ENCODE data around the gene DENND4A. TPM values are rescaled to one million over a fixed set of nuclear protein-coding genes. Genes with fewer than 3 reads are reported as not detected.
"Not testable (repeated sequence)": the region's sequence is repeated elsewhere in the genome, so short reads cannot be mapped to it uniquely, and the experiment has no call there.

Gene DENND4A
- total and polyA plus RNA-seq, 2 of the 4 experiments (the other 2 are of a cell fraction) = 4.1 to 17.7 TPM

GRCh38 chr15:65816008-65816407 lies 23.9 kb upstream of the DENND4A start:
- ATAC-seq (ENCODE audit: low read depth); H2BK5ac ChIP-seq (ENCODE audit: low read depth, low read length, poor library complexity, severe bottlenecking): not testable (repeated sequence)

GRCh38 chr15:65814271-65814670 lies 22.2 kb upstream of the DENND4A start:
- H3K9me3 ChIP-seq (ENCODE audit: control insufficient read depth, insufficient read depth, low read length); BruUV-seq (replicated peaks); H3K9me1 ChIP-seq (ENCODE audit: insufficient read depth, low read length); H2BK20ac ChIP-seq (ENCODE audit: low read depth, low read length); H3K79me1 ChIP-seq (ENCODE audit: low read depth in 1 of 2, low read length in 2 of 2); H3K56ac ChIP-seq (ENCODE audit: extremely low read depth, insufficient read depth, low read length); dilution Hi-C loops (cut with HindIII; ENCODE audit: low sequenced_read_pairs, unreplicated experiment); H2BK120ac ChIP-seq (ENCODE audit: low read depth, low read length); H3K4me1 ChIP-seq (ENCODE audit: control insufficient read depth, insufficient read depth, low read length); H4K91ac ChIP-seq (ENCODE audit: insufficient read depth, low read depth, low read length); H3K9ac ChIP-seq (ENCODE audit: low read depth, low read length); H2AK5ac ChIP-seq (ENCODE audit: low read depth, low read length); in situ Hi-C loops (cut with MboI; ENCODE audit: low sequenced_read_pairs); H2BK5ac ChIP-seq (ENCODE audit: low read depth, low read length, poor library complexity, severe bottlenecking); H3K4me2 ChIP-seq (ENCODE audit: low read depth, low read length); H3K36me3 ChIP-seq (ENCODE audit: control insufficient read depth, insufficient read depth, low read length); H2BK15ac ChIP-seq (ENCODE audit: low read depth, low read length); intact Hi-C loops (cut with micrococcal nuclease); ATAC-seq (ENCODE audit: low read depth); DNase-seq; H4K5ac ChIP-seq (ENCODE audit: low read depth, low read length); H3K27ac ChIP-seq (ENCODE audit: insufficient read depth, low read length); H3K18ac ChIP-seq (ENCODE audit: low read depth, low read length); POLR2A ChIA-PET (ENCODE audit: unreplicated experiment); H3K23ac ChIP-seq (ENCODE audit: low read depth, low read length); H4K8ac ChIP-seq (ENCODE audit: low read depth in 2 of 2, low read length in 2 of 2); H4K20me1 ChIP-seq (ENCODE audit: insufficient read depth, low read length); H2AK9ac ChIP-seq (replicated peaks; ENCODE audit: low read depth, low read length, poor library complexity); H3K4ac ChIP-seq (ENCODE audit: low read depth, low read length); H3K14ac ChIP-seq (replicated peaks; ENCODE audit: low read depth, low read length); H3K4me3 ChIP-seq (ENCODE audit: insufficient read depth, low read depth, low read length); H2AFZ ChIP-seq (replicated peaks; ENCODE audit: low read length, poor library complexity); H3K27me3 ChIP-seq (ENCODE audit: control insufficient read depth, insufficient read depth, low read length): not testable (repeated sequence)
- no CpG with 5 or more reads among the region's 4 CpGs for WGBS, 2 experiments (ENCODE audit: extremely low coverage in 2 of 2, insufficient read length in 1 of 2)
- CTCF ChIA-PET = interaction anchor here (1.2 kb wide), 1 partner anchor 10 kb away, joined by 5 read pairs; no protein-coding TSS in a partner anchor

More at GRCh38 chr15:65816008-65816407, 23.9 kb upstream of the DENND4A start:
- H2BK120ac ChIP-seq (ENCODE audit: low read depth, low read length); H3K4ac ChIP-seq (ENCODE audit: low read depth, low read length); H3K4me1 ChIP-seq (ENCODE audit: control insufficient read depth, insufficient read depth, low read length); H2BK15ac ChIP-seq (ENCODE audit: low read depth, low read length); H3K9me3 ChIP-seq (ENCODE audit: control insufficient read depth, insufficient read depth, low read length); H3K4me3 ChIP-seq (ENCODE audit: insufficient read depth, low read depth, low read length); H3K36me3 ChIP-seq (ENCODE audit: control insufficient read depth, insufficient read depth, low read length); H3K79me1 ChIP-seq (ENCODE audit: low read depth in 1 of 2, low read length in 2 of 2); DNase-seq; H2AK5ac ChIP-seq (ENCODE audit: low read depth, low read length); H4K5ac ChIP-seq (ENCODE audit: low read depth, low read length); H3K56ac ChIP-seq (ENCODE audit: extremely low read depth, insufficient read depth, low read length); H3K23ac ChIP-seq (ENCODE audit: low read depth, low read length); H4K8ac ChIP-seq (ENCODE audit: low read depth in 2 of 2, low read length in 2 of 2); H3K18ac ChIP-seq (ENCODE audit: low read depth, low read length); H4K20me1 ChIP-seq (ENCODE audit: insufficient read depth, low read length); H3K4me2 ChIP-seq (ENCODE audit: low read depth, low read length); in situ Hi-C loops (cut with MboI; ENCODE audit: low sequenced_read_pairs); intact Hi-C loops (cut with micrococcal nuclease); H4K91ac ChIP-seq (ENCODE audit: insufficient read depth, low read depth, low read length); H3K14ac ChIP-seq (replicated peaks; ENCODE audit: low read depth, low read length); H3K9me1 ChIP-seq (ENCODE audit: insufficient read depth, low read length); dilution Hi-C loops (cut with HindIII; ENCODE audit: low sequenced_read_pairs, unreplicated experiment); H2AK9ac ChIP-seq (replicated peaks; ENCODE audit: low read depth, low read length, poor library complexity); H3K27me3 ChIP-seq (ENCODE audit: control insufficient read depth, insufficient read depth, low read length); H2AFZ ChIP-seq (replicated peaks; ENCODE audit: low read length, poor library complexity); BruUV-seq (replicated peaks); H3K27ac ChIP-seq (ENCODE audit: insufficient read depth, low read length); H3K9ac ChIP-seq (ENCODE audit: low read depth, low read length); H2BK20ac ChIP-seq (ENCODE audit: low read depth, low read length): not testable (repeated sequence)
- CTCF ChIA-PET = interaction anchor here (0.6 kb wide), 1 partner anchor 39 kb away, joined by 5 read pairs; no protein-coding TSS in a partner anchor
- WGBS, 2 experiments (ENCODE audit: extremely low coverage in 2 of 2, insufficient read length in 1 of 2) = 67% methylated on average over 3 of the region's 4 CpGs; no CpG with 5 or more reads in 1 of the 2 experiments
- POLR2A ChIA-PET (ENCODE audit: unreplicated experiment) = interaction anchor here (0.6 kb wide), 1 partner anchor 13 kb away, joined by 3 read pairs; no protein-coding TSS in a partner anchor
